OCI-M1 (cell line): ENCODE results near the gene RPL10A.

Source experiments
- DNase-seq: peaks from one replicate; lab custom pipeline; 2025; lab: John Stamatoyannopoulos, UW

The RPL10A gene

GRCh38 chr6:35476004-35476403 is 7.8 kb downstream of the RPL10A start:
- no peak for DNase-seq

GRCh38 chr6:35477028-35477427 is 8.8 kb downstream of the RPL10A start:
- no peak for DNase-seq

- DNase-seq = no peak
These were observed 9.5 kb downstream of the RPL10A start for GRCh38 chr6:35477551-35478179.

- DNase-seq = no peak
These were observed 10.1 kb downstream of the RPL10A start for GRCh38 chr6:35478259-35478658.

GRCh38 chr6:35480176-35480575 is 12.0 kb downstream of the RPL10A start:
- no peak for DNase-seq

- no peak for DNase-seq
These were observed 13.0 kb downstream of the RPL10A start for GRCh38 chr6:35481226-35481625.

GRCh38 chr6:35483062-35483461 is 14.9 kb downstream of the RPL10A start:
- DNase-seq = no peak

- DNase-seq = no peak
These were observed 15.3 kb downstream of the RPL10A start for GRCh38 chr6:35483490-35483889.

GRCh38 chr6:35483893-35484645 is 15.9 kb downstream of the RPL10A start:
- DNase-seq = no peak

- no peak for DNase-seq
These were observed 16.8 kb downstream of the RPL10A start for GRCh38 chr6:35484921-35485392.

- DNase-seq = no peak
These were observed 17.2 kb downstream of the RPL10A start for GRCh38 chr6:35485402-35485877.

- DNase-seq = no peak
These were observed 18.1 kb downstream of the RPL10A start for GRCh38 chr6:35486005-35486925.

- peak; percentile 83 for DNase-seq
These were observed 19.7 kb downstream of the RPL10A start for GRCh38 chr6:35487658-35488516.

- no peak for DNase-seq
These were observed 20.3 kb downstream of the RPL10A start for GRCh38 chr6:35488517-35488862.

GRCh38 chr6:35489066-35489465 is 20.9 kb downstream of the RPL10A start:
- no peak for DNase-seq

GRCh38 chr6:35489995-35490791 is 22.0 kb downstream of the RPL10A start:
- DNase-seq = no peak

- DNase-seq = no peak
These were observed 22.8 kb downstream of the RPL10A start for GRCh38 chr6:35490821-35491557.

GRCh38 chr6:35491558-35492257 is 23.5 kb downstream of the RPL10A start:
- DNase-seq = no peak

GRCh38 chr6:35492258-35492973 is 24.2 kb downstream of the RPL10A start:
- DNase-seq = no peak
